Activated T-helper 1 cell treated with anti-CD3 and anti-CD28 coated beads, Interleukin-12 subunit alpha, Interleukin-12 subunit beta, Interleukin-2, Interleukin-4 antibody, amounts not matched to agents 30 ng/mL and 10 ng/mL and 1 ng/mL, durations not matched to agents 14 hours and 24 hours and 36 hours (primary cell): ENCODE results near the gene POLR1C. TPM values are rescaled to one million over a fixed set of nuclear protein-coding genes. Genes with fewer than 3 reads are reported as not detected.
A peak's percentile ranks its signal among the peaks of the same experiment; 100 is the strongest.
"Not testable (repeated sequence)": the region's sequence is repeated elsewhere in the genome, so short reads cannot be mapped to it uniquely, and the experiment has no call there.

Experiments used
- DNase-seq: peaks from one replicate; pipeline ENCODE4 v3.0.0; 2021; ENCODE audit warnings: low spot score
- H3K27ac Mint-ChIP-seq: one replicate; pipeline ENCODE4 v1.8.0; 2021; ENCODE audit warnings: mild to moderate bottlenecking, mixed read lengths
- H3K27me3 Mint-ChIP-seq: one replicate; pipeline ENCODE4 v1.8.0; 2022; ENCODE audit warnings: mild to moderate bottlenecking, moderate library complexity, mixed read lengths; ENCODE audit not compliant: insufficient read depth
- H3K36me3 Mint-ChIP-seq: one replicate; pipeline ENCODE4 v1.8.0; 2021; ENCODE audit warnings: low read depth, mixed read lengths
- H3K4me1 Mint-ChIP-seq: one replicate; pipeline ENCODE4 v1.8.0; 2021; ENCODE audit warnings: low read depth, mixed read lengths
- H3K4me3 Mint-ChIP-seq: one replicate; pipeline ENCODE4 v1.8.0; 2021; ENCODE audit warnings: mild to moderate bottlenecking, moderate library complexity, mixed read lengths
- H3K9me3 Mint-ChIP-seq: one replicate; pipeline ENCODE4 v1.8.0; 2021; ENCODE audit warnings: mixed read lengths
- intact Hi-C: fragments of 100-400 bp; cut with micrococcal nuclease; formaldehyde crosslinking; loops from one replicate; pipeline ENCODE4 v1.15.1; 2024
- total RNA-seq: library from RNA; stranded (reverse); gene quantifications from 2 replicates; pipeline ENCODE4 v1.2.3, GENCODE V29; 2022

POLR1C gene
- total RNA-seq, 1 donor from 2014 or later, result 85.8 TPM

DNA sequence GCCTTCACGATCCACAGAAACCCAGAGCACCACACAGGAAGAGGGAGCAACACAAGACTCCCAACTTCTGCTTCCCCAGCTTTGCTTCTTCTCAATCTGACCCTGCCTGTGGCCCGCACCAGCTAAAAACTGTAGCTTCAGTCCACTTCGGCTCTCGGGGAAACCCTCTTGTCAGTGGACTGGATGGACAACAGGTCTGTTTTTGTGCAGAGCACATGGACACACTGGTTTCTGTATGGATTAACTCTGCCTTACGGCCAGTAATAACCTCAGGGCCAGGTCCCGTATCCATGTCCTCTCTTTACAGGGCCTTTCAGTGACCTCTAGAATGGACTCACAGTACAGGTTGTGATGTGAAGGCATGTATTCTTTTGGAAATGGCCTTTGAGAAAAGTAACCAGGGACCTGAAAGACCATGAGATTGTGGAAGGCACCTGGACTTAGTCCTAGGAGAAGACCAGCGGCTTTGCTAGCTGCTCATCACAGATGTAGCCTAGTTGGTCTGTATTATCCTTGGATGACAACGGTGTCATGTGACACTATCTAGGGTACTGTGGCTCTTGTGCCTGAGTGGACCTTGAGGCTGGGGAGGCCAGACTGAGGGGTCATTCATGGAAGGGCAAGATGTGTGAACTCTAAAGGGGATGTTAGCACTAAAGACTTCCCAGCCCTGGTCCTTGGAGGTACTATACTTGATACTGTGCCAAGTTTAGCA is 5.8 kb downstream of the POLR1C start:
- no peak overlapping the region for H3K4me3 Mint-ChIP-seq
- no peaks in the 10 kb centered on the region for H3K9me3 Mint-ChIP-seq
- no peak for DNase-seq
- intact Hi-C loops, result no loop called here
- peaks cover 55% of the 10 kb centered on the region for H3K36me3 Mint-ChIP-seq
- H3K27ac Mint-ChIP-seq, result no peak overlapping the region
- no peaks in the 10 kb centered on the region for H3K27me3 Mint-ChIP-seq
- peaks cover 11% of the 10 kb centered on the region for H3K4me1 Mint-ChIP-seq

DNA sequence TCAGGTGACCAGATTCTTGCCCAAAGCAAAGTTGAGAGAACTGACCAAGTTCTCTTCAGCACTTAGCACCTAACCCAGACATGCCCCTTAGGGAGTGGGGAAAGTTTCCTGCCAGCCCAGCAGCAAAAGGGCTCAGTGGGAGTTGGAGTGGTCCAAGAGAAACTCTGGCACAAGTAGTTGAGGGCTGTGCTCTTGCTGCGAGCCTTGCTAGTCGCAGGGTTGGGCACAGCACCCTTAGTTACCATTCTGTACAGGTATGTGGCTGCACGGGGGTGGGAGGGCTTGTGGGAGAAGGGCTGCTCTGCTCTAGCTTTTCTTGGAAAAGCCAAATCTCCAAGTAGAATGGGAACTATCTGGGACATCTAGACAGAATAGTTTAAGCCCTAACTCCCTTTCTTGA is 6.4 kb downstream of the POLR1C start:
- Mint-ChIP-seq H3K4me3 (no peak overlapping the region), H3K27ac (peak overlapping the region; percentile 71), H3K27me3 (no peaks in the 10 kb centered on the region), H3K36me3 (peaks cover 59% of the 10 kb centered on the region), H3K4me1 (peaks cover 11% of the 10 kb centered on the region), H3K9me3 (no peaks in the 10 kb centered on the region)
- no peak for DNase-seq
- intact Hi-C loops, result no loop called here

DNA sequence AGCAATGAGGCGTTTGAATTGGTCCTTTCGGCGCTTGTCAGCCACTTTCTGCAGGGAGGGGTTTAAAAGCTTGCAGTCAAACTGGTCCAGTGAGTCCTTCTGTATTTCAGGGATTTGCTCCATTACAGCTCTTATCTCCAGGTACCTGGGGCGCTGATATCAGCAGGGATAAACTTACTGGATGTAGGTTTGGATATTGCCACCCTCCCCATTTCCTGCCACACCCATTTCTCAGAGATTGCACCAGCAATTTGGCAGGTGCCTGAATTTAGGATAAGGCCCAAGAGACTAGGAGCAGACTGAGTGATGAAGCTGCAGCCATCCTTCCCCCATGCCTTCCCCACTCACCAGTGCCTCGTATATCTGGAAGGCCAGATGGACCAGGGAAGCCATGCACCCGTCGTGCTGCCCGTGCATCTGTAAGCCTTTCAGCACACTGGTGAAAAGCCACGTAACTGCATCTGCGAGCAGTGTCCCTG is 7.6 kb downstream of the POLR1C start:
- no peak overlapping the region for H3K4me3 Mint-ChIP-seq
- peaks cover 59% of the 10 kb centered on the region for H3K36me3 Mint-ChIP-seq
- intact Hi-C loops, result no loop called here
- no peak for DNase-seq
- no peaks in the 10 kb centered on the region for H3K27me3 Mint-ChIP-seq
- no peak overlapping the region for H3K27ac Mint-ChIP-seq
- H3K4me1 Mint-ChIP-seq, result peaks cover 11% of the 10 kb centered on the region
- H3K9me3 Mint-ChIP-seq, result no peaks in the 10 kb centered on the region

DNA sequence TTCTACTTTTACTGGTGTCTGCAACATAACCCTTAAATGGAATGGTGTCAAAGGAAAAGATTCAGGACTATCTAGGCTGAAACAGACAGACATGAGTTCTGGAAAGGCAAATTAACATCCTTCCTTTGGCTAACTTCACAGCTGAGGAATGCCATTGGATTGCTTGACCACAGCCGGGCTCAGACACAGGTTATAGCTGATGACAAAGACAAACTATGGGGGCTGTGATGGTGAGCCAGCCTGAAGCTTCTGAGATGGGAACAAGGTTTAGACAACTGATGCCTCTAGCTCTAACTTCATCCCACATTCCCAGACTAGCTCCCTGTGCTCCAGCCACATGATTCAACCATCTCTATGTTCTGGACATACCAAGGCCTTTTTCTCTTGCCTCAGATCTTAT is 15.3 kb downstream of the POLR1C start:
- H3K36me3 Mint-ChIP-seq, result peaks cover 45% of the 10 kb centered on the region
- no peaks in the 10 kb centered on the region for H3K4me1 Mint-ChIP-seq
- H3K4me3 Mint-ChIP-seq, result no peak overlapping the region
- H3K27ac Mint-ChIP-seq, result no peak overlapping the region
- no peak for DNase-seq
- no peaks in the 10 kb centered on the region for H3K27me3 Mint-ChIP-seq
- no peaks in the 10 kb centered on the region for H3K9me3 Mint-ChIP-seq
- intact Hi-C loops, result no loop called here

DNA sequence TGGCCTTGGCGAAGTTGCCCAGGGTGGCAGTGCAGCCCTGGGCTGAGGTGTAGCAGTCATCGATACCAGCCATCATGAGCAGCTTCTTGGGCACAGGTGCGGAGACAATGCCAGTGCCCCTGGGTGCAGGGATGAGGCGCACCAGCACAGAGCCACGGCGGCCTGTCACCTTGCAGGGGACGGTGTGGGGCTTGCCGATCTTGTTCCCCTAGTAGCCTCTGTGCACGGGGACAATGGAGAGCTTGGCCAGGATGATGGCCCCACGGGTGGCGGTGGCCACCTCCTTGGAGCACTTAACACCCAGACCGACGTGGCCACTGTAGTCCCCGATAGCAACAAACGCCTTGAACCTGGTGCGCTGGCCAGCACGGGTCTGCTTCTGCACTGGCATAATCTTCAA is 22.1 kb downstream of the POLR1C start:
- DNase-seq, H3K4me3 Mint-ChIP-seq, H3K4me1 Mint-ChIP-seq, intact Hi-C loops, H3K27ac Mint-ChIP-seq, H3K9me3 Mint-ChIP-seq, H3K27me3 Mint-ChIP-seq: not testable (repeated sequence)
- H3K36me3 Mint-ChIP-seq, result peaks cover 24% of the 10 kb centered on the region

DNA sequence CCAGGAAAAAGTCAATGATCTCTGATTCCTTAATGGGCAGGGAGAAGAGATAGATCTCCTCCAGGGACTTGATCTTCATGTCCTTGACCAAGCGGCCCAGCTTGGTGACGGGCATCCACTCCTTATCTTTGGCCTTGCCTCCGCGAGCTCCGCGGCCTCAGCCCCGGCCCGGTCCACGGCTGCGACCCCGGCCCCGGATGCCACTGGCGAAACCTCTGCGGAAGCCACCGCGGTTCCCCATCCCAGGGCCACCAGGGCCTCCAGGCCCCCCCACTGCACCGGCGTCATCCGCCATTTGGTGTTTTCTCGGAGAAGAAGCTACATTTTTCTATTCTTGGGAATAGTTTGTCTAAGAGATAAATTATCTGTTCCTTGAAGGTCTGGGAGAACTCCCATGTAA is 22.5 kb downstream of the POLR1C start:
- H3K27me3 Mint-ChIP-seq, H3K9me3 Mint-ChIP-seq, DNase-seq, intact Hi-C loops, H3K4me3 Mint-ChIP-seq, H3K27ac Mint-ChIP-seq, H3K4me1 Mint-ChIP-seq: not testable (repeated sequence)
- H3K36me3 Mint-ChIP-seq, result peaks cover 25% of the 10 kb centered on the region

DNA sequence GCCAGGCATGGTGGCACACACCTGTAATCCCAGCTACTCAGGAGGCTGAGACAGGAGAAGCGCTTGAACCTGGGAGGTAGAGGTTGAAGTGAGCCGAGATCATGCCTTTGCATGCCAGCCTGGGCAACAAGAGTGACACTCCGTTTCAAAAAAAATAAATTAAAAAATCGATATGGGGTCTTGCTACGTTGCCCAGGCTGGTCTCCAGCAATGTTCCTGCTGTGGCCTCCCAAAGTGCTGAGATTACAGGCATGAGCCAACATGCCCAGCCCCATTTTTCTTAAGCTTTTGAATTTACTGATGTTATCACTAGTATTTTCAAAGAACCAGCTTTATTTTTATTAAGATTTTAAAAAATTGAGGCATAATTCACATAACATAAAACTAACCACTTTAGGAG is 23.6 kb downstream of the POLR1C start:
- Mint-ChIP-seq H3K9me3 (no peaks in the 10 kb centered on the region), H3K36me3 (peaks cover 25% of the 10 kb centered on the region), H3K27ac (no peak overlapping the region), H3K4me3 (no peak overlapping the region), H3K4me1 (no peaks in the 10 kb centered on the region), H3K27me3 (no peaks in the 10 kb centered on the region)
- no peak for DNase-seq
- intact Hi-C loops, result no loop called here

DNA sequence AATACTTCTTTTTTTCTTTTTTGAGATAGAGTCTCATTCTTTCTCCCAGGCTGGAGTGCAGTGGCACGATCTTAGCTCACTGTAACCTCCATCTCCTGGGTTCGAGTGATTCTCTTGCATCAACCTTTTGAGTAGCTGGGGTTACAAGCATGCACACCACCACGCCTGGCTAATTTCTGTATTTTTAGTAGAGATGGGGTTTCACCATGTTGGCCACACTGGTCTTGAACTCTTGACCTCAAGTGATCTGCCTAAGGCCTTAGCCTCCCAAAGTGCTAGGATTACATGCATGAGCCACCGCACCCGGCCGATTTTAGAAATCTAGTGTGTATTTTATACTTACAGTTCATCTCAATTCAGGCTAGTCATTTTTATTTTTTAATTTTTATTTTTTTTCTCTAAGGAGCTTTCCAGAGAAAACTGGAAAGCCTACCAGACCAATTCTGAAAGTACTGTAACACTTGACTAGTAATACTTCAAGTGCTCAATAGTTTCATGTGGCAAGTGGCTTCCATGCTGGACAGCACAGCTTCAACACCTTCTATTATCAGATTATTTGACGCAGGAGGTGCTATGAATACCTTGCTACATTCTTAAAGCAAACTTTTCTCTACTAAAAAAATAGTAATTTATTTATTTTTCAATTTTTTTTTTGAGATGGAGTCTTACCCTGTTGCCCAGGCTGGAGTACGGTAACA is 25.0 kb downstream of the POLR1C start:
- no peak overlapping the region for H3K4me3 Mint-ChIP-seq
- intact Hi-C loops, result no loop called here
- H3K36me3 Mint-ChIP-seq, result peaks cover 36% of the 10 kb centered on the region
- H3K9me3 Mint-ChIP-seq, result no peaks in the 10 kb centered on the region
- H3K4me1 Mint-ChIP-seq, result no peaks in the 10 kb centered on the region
- no peak for DNase-seq
- no peaks in the 10 kb centered on the region for H3K27me3 Mint-ChIP-seq
- no peak overlapping the region for H3K27ac Mint-ChIP-seq

DNA sequence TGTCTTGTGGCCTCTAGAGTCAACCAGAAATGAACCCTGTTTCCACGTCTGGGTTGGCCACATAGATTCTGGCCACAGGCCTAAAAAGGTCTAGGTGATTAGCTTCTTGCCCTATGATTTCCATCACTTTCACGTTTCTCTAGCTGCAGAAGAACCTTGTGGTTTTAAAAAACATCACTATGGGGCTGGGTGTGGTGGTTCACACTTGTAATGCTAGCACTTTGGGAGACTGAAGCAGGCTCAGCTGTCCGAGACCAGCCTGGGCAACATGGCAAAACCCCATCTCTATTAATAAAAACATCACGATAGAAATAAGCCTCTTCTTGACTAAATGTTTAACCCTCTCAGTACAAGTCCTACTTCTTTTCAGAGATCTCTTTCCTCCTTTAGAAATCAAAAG is 27.6 kb downstream of the POLR1C start:
- no peak overlapping the region for H3K4me3 Mint-ChIP-seq
- H3K27me3 Mint-ChIP-seq, result no peaks in the 10 kb centered on the region
- peaks cover 44% of the 10 kb centered on the region for H3K36me3 Mint-ChIP-seq
- H3K27ac Mint-ChIP-seq, result no peak overlapping the region
- no peak for DNase-seq
- H3K4me1 Mint-ChIP-seq, result peaks cover 4% of the 10 kb centered on the region
- no peaks in the 10 kb centered on the region for H3K9me3 Mint-ChIP-seq
- intact Hi-C loops, result no loop called here

DNA sequence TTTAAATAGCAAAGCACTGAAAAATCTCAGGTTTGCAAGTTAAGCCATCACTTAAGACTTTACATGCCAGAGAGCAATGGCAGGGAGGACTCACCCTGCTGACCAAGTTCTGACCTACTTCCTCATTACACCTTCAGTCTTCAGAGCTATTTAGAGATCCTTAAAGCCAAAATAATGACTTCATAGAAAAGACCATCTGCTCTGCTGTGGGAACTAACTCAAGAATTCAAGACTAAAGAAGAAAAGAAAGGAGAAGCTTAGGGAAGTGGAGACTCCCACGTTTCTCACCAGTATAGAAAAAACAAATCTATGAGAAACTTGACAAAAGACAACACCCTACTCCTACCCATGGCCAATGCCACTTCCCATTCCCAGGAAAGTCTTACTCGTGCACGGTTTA is 30.3 kb downstream of the POLR1C start:
- Mint-ChIP-seq H3K4me1 (peaks cover 4% of the 10 kb centered on the region), H3K36me3 (peaks cover 54% of the 10 kb centered on the region), H3K9me3 (no peaks in the 10 kb centered on the region), H3K4me3 (no peak overlapping the region), H3K27me3 (no peaks in the 10 kb centered on the region), H3K27ac (peak overlapping the region; percentile 43)
- intact Hi-C loops, result no loop called here
- no peak for DNase-seq

DNA sequence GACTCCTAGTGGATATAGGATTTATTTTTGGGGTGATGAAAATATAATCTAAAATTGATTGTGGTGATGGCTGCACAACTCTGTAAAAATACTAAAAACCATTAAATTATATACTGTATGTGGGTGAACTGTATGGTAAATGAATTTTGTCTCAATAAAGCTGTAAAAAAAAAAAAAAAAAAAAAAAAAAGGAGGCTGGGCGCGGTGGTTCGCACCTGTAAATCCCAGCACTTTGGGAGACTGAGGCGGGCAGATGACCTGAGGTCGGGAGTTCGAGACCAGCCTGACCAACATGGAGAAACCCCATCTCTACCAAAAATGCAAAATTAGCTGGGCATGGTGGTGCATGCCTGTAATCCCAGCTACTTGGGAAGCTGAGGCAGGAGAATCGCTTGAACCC is 40.7 kb downstream of the POLR1C start:
- H3K4me3 Mint-ChIP-seq, H3K4me1 Mint-ChIP-seq, H3K27ac Mint-ChIP-seq, H3K27me3 Mint-ChIP-seq, intact Hi-C loops, H3K9me3 Mint-ChIP-seq, DNase-seq: not testable (repeated sequence)
- H3K36me3 Mint-ChIP-seq, result peaks cover 56% of the 10 kb centered on the region

DNA sequence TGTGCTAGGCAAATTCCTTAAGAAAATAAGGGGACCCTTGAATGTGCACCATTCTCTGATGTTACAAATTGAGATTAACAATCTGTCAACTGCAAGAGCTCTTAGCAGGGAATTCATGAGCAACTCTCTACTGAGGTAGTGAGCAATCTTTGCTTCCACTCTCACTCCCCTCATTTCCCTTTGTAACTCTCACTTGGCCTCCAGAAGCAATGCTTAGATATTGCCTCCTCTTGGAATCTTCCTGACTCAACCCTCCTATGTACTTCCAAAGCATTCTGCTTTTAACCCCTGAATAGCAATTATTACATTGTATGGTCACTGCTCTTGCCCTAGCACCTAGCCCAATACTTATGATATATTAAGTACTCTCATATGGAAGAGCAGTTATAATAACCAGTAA is 42.4 kb downstream of the POLR1C start:
- no peak overlapping the region for H3K4me3 Mint-ChIP-seq
- H3K9me3 Mint-ChIP-seq, result no peaks in the 10 kb centered on the region
- DNase-seq, result no peak
- peaks cover 55% of the 10 kb centered on the region for H3K36me3 Mint-ChIP-seq
- H3K27me3 Mint-ChIP-seq, result no peaks in the 10 kb centered on the region
- intact Hi-C loops, result no loop called here
- H3K4me1 Mint-ChIP-seq, result no peaks in the 10 kb centered on the region
- no peak overlapping the region for H3K27ac Mint-ChIP-seq

DNA sequence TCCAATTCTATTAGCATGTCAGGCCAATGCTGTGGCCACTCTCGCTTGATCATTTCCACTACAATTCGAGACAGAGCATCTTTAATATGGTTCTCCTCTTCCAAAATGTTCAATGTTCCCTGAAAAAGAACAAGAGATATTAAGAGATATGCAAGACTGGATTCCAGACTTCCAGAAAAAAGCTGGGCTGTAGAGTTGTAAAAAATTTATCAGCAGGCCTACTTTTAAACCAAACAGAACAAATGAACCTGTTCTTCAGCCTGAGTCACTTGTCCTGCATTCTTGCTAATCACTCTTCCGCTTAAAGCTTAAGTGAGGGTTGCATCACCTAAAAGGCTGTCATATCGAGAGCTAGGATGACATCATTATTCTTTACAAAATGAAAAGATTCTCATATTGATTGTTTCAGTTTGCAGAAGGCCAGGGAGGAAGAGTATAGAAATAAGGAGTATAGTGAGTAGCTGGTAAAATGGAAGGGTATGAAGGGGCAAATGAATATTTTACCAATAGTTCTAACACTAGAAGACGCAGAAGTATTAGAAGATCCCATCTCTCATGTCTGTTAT is 54.1 kb downstream of the POLR1C start:
- H3K36me3 Mint-ChIP-seq, result peaks cover 34% of the 10 kb centered on the region
- peak; percentile 14 for DNase-seq

More for the DNA sequence above, 54.1 kb downstream of the POLR1C start:
- Mint-ChIP-seq H3K4me3 (peak overlapping the region; percentile 12), H3K9me3 (no peaks in the 10 kb centered on the region), H3K27ac (peak overlapping the region; percentile 83), H3K4me1 (peaks cover 26% of the 10 kb centered on the region), H3K27me3 (no peaks in the 10 kb centered on the region)
- intact Hi-C loops, result loop anchor here (1.0 to 10.0 kb wide), 6 partner anchors 54 to 1006 kb away; partner anchors contain the start of genes CUL7, KLC4, MRPL2 and POLR1C
